HCT116 (cell line): ENCODE results near the gene RYR2. TPM values are rescaled to one million over a fixed set of nuclear protein-coding genes. Genes with fewer than 3 reads are reported as not detected.

Experiments used
- ATAC-seq: fragments of 200-7000 bp; cut with Tn5 transposase; 2 replicates; pipeline ENCODE4 v1.9.1; 2020; ENCODE audit warnings: mild to moderate bottlenecking, moderate library complexity
- BruUV-seq: library from RNA; stranded (reverse); fragments of 400-500 nt; replicated peaks from 2 replicates; lab custom pipeline; 2021; lab: Mats Ljungman, UMichigan
- CTCF ChIA-PET: fragments of 300-600 bp; sonication (Branson Sonifier 250); formaldehyde crosslinking; loops from one replicate; lab custom pipeline; 2021; ENCODE audit warnings: antibody characterized with exemption; lab: Charles Lee
- POLR2A ChIA-PET: fragments of 300-600, 350-600 bp; sonication (Branson Sonifier 250); formaldehyde crosslinking; loops from one replicate; lab custom pipeline; 2021; ENCODE audit warnings: antibody characterized with exemption; lab: Charles Lee
- RAD21 ChIA-PET, 2 experiments: fragments of 300-600 bp; sonication (Branson Sonifier 250); formaldehyde crosslinking; loops; one replicate each; lab custom pipeline; 2023; ENCODE audit warnings: low total read pairs in 2 of 2; ENCODE audit not compliant: uncharacterized antibody in 2 of 2, unreplicated experiment in 2 of 2, low non-redundant PET in 1 of 2; lab: Charles Lee
- DNase-seq: peaks from one replicate; pipeline ENCODE4 v3.0.0-alpha.2; 2010; ENCODE audit warnings: low read depth, low spot score
- H2AFZ ChIP-seq: fragments of 200-600 bp; shearing (Covaris generic), sonication (generic); 2 replicates; pipeline ENCODE4 v1.6.1; 2017; ENCODE audit warnings: low read depth, mixed run types, mixed read lengths, antibody characterized with exemption, low read length; ENCODE audit not compliant: poor library complexity, severe bottlenecking
- H3K27ac ChIP-seq: 2 replicates; pipeline ENCODE4 v1.5.1; 2012; ENCODE audit warnings: low read depth, low read length
- H3K27me3 ChIP-seq: fragments of 200-600 bp; sonication (generic); 2 replicates; pipeline ENCODE4 v1.6.1; 2016; ENCODE audit warnings: mixed run types, low read length, mixed read lengths; ENCODE audit not compliant: insufficient read depth
- H3K36me3 ChIP-seq, 2 experiments: fragments of 200-500 bp in 1 of 2; fragments of 200-600 bp in 1 of 2; sonication (Bioruptor generic) in 1 of 2; sonication (generic) in 1 of 2; 2 replicates each; pipeline versions ENCODE4 v1.5.1 to v1.6.1; 2014 to 2016; ENCODE audit warnings: low read length in 2 of 2, inconsistent platforms in 1 of 2, mixed read lengths in 1 of 2, mixed run types in 1 of 2; ENCODE audit not compliant: insufficient read depth in 2 of 2, control insufficient read depth in 1 of 2
- H3K4me1 ChIP-seq, 2 experiments: fragments of 200-600 bp in 1 of 2; sonication (generic) in 1 of 2; 2 replicates each; pipeline versions ENCODE4 v1.5.1 to v1.6.1; 2012 to 2017; ENCODE audit warnings: low read length in 2 of 2, inconsistent platforms in 1 of 2, mild to moderate bottlenecking in 1 of 2, mixed read lengths in 1 of 2, mixed run types in 1 of 2, moderate library complexity in 1 of 2; ENCODE audit not compliant: insufficient read depth in 2 of 2, control insufficient read depth in 1 of 2
- H3K4me2 ChIP-seq: fragments of 200-600 bp; sonication (generic); 2 replicates; pipeline ENCODE4 v1.6.1; 2017; ENCODE audit warnings: mixed run types, low read length, mixed read lengths
- H3K4me3 ChIP-seq, 2 experiments: fragments of 200-600 bp in 1 of 2; sonication (generic) in 1 of 2; replicated peaks in 1 of 2; 2 replicates each; pipeline ENCODE4 v1.5.1; 2011 to 2016; ENCODE audit warnings: low read length in 2 of 2, control low read depth in 1 of 2, low read depth in 1 of 2, mild to moderate bottlenecking in 1 of 2, mixed read lengths in 1 of 2, mixed run types in 1 of 2
- H3K79me2 ChIP-seq: fragments of 200-600 bp; sonication (generic); 2 replicates; pipeline ENCODE4 v1.6.1; 2017; ENCODE audit warnings: mild to moderate bottlenecking, mixed run types, low read length, moderate library complexity, mixed read lengths; ENCODE audit not compliant: insufficient read depth
- H3K9ac ChIP-seq: fragments of 200-600 bp; sonication (generic); 2 replicates; pipeline ENCODE4 v1.6.1; 2016; ENCODE audit warnings: low read length, mixed read lengths
- H3K9me2 ChIP-seq: fragments of 200-600 bp; sonication (generic), shearing (Covaris generic); 2 replicates; pipeline ENCODE4 v1.6.1; 2017; ENCODE audit warnings: mixed run types, mild to moderate bottlenecking, moderate library complexity; ENCODE audit not compliant: insufficient read depth
- H3K9me3 ChIP-seq, 2 experiments: fragments of 200-500 bp in 1 of 2; fragments of 200-600 bp in 1 of 2; sonication (Bioruptor generic) in 1 of 2; sonication (generic) in 1 of 2; 2 replicates each; pipeline ENCODE4 v1.6.1; 2014 to 2017; ENCODE audit warnings: low read length in 2 of 2, mixed read lengths in 2 of 2, inconsistent platforms in 1 of 2, low read depth in 1 of 2, mild to moderate bottlenecking in 1 of 2, mixed run types in 1 of 2, moderate library complexity in 1 of 2; ENCODE audit not compliant: control insufficient read depth in 1 of 2, insufficient read depth in 1 of 2
- H4K20me1 ChIP-seq: fragments of 200-600 bp; sonication (generic), shearing (Covaris generic); 2 replicates; pipeline ENCODE4 v1.6.1; 2017; ENCODE audit warnings: mixed run types, mild to moderate bottlenecking, moderate library complexity; ENCODE audit not compliant: insufficient read depth
- ATF3 ChIP-seq: IDR thresholded peaks from 2 replicates; pipeline ENCODE4 v1.6.1; 2012
- CBX3 ChIP-seq: IDR thresholded peaks from 2 replicates; pipeline ENCODE4 v1.6.1; 2012; ENCODE audit warnings: low read depth
- CEBPB ChIP-seq: IDR thresholded peaks from 2 replicates; pipeline ENCODE4 v1.6.1; 2012; ENCODE audit warnings: low read depth
- CTCF ChIP-seq, 3 experiments: fragments of 200-600 bp in 1 of 3; sonication (generic) in 1 of 3; IDR thresholded peaks in 2 of 3; conservative IDR thresholded peaks in 1 of 3; 2 replicates each; pipeline ENCODE4 v1.5.1; 2012 to 2017; ENCODE audit warnings: low read depth in 2 of 3, low read length in 2 of 3, antibody characterized with exemption in 1 of 3, borderline replicate concordance in 1 of 3, control low read depth in 1 of 3, mild to moderate bottlenecking in 1 of 3, mixed read lengths in 1 of 3, mixed run types in 1 of 3, moderate library complexity in 1 of 3; ENCODE audit not compliant: insufficient read depth in 1 of 3
- EGR1 ChIP-seq: IDR thresholded peaks from 2 replicates; pipeline ENCODE4 v1.6.1; 2012; ENCODE audit warnings: low read depth
- ELF1 ChIP-seq: IDR thresholded peaks from 2 replicates; pipeline ENCODE4 v1.6.1; 2012; ENCODE audit warnings: low read depth, borderline replicate concordance
- EZH2 ChIP-seq: fragments of 200-600 bp; sonication (generic); IDR thresholded peaks from 2 replicates; pipeline ENCODE4 v1.6.1; 2017; ENCODE audit warnings: antibody characterized with exemption, mixed run types
- EZH2phosphoT487 ChIP-seq: fragments of 200-600 bp; IDR thresholded peaks from 2 replicates; pipeline ENCODE4 v1.6.1; 2018; ENCODE audit warnings: antibody characterized with exemption, borderline replicate concordance
- FOSL1 ChIP-seq: IDR thresholded peaks from 2 replicates; pipeline ENCODE4 v1.6.1; 2012; ENCODE audit warnings: low read depth
- JUND ChIP-seq: IDR thresholded peaks from 2 replicates; pipeline ENCODE4 v1.6.1; 2012
- MAX ChIP-seq: IDR thresholded peaks from 2 replicates; pipeline ENCODE4 v1.6.1; 2012
- POLR2A ChIP-seq: IDR thresholded peaks from 2 replicates; pipeline ENCODE4 v1.7.0; 2011; ENCODE audit warnings: borderline replicate concordance; ENCODE audit not compliant: insufficient read depth, insufficient read length; ENCODE audit errors: extremely low read depth
- POLR2AphosphoS5 ChIP-seq: IDR thresholded peaks from 2 replicates; pipeline ENCODE4 v1.6.1; 2011; ENCODE audit warnings: mild to moderate bottlenecking, low read depth, low read length, moderate library complexity
- RAD21 ChIP-seq: IDR thresholded peaks from 2 replicates; pipeline ENCODE4 v1.6.1; 2012; ENCODE audit warnings: low read depth, mild to moderate bottlenecking
- SIN3A ChIP-seq: IDR thresholded peaks from 2 replicates; pipeline ENCODE4 v1.6.1; 2012; ENCODE audit warnings: low read depth
- SP1 ChIP-seq: IDR thresholded peaks from 2 replicates; pipeline ENCODE4 v1.6.1; 2012; ENCODE audit warnings: low read depth
- SRF ChIP-seq: IDR thresholded peaks from 2 replicates; pipeline ENCODE4 v1.6.1; 2012; ENCODE audit warnings: low read depth
- TCF7L2 ChIP-seq: IDR thresholded peaks from 2 replicates; pipeline ENCODE4 v1.7.0; 2011; ENCODE audit warnings: borderline replicate concordance, inconsistent platforms; ENCODE audit not compliant: insufficient read depth, insufficient read length; ENCODE audit errors: extremely low read depth
- YY1 ChIP-seq: IDR thresholded peaks from 2 replicates; pipeline ENCODE4 v1.6.1; 2011; ENCODE audit warnings: low read length, low read depth, moderate library complexity, mild to moderate bottlenecking; ENCODE audit not compliant: insufficient replicate concordance; ENCODE audit errors: extremely low read depth
- ZBTB33 ChIP-seq: IDR thresholded peaks from 2 replicates; pipeline ENCODE4 v1.6.1; 2011; ENCODE audit warnings: mild to moderate bottlenecking, low read length, moderate library complexity; ENCODE audit not compliant: insufficient replicate concordance; ENCODE audit errors: extremely low read depth
- intact Hi-C: fragments of 100-400 bp; cut with micrococcal nuclease; formaldehyde crosslinking; loops from 2 replicates; pipeline ENCODE4 v1.10.0; 2022
- total RNA-seq: library from RNA; stranded (reverse); gene quantifications from one replicate; pipeline ENCODE4 v1.2.1, GENCODE V29; 2021; ENCODE audit not compliant: unreplicated experiment

RYR2 gene
- total RNA-seq, 1 experiment from 2014 or later, result 0.02 TPM

GRCh38 chr1:237172118-237172485 lies 130.1 kb downstream of the RYR2 start:
- Histone ChIP-seq H3K9ac (no peak overlapping the region), H4K20me1 (no peaks in the 10 kb centered on the region), H3K4me3 (no peak overlapping the region), H3K4me2 (no peak overlapping the region), H3K4me1 (no peaks in the 10 kb centered on the region), H3K36me3 (no peaks in the 10 kb centered on the region), H2AFZ (no peak overlapping the region), H3K9me2 (no peaks in the 10 kb centered on the region), H3K27me3 (0 out of 2 replicates have a peak, but pooled peaks cover 5% of the 10 kb centered on the region), H3K79me2 (no peaks in the 10 kb centered on the region), H3K9me3 (no peaks in the 10 kb centered on the region), H3K27ac (no peak overlapping the region)
- ChIA-PET POLR2A (no interaction called here), RAD21 (no interaction called here), CTCF (no interaction called here)
- DNase-seq, result no peak
- no TSS peak for BruUV-seq
- intact Hi-C loops, result no loop called here
- no peak for TF ChIP-seq RAD21
- no peak for TF ChIP-seq FOSL1
- no peak for TF ChIP-seq SIN3A
- no peak for TF ChIP-seq ELF1
- TF ChIP-seq TCF7L2, result no peak
- no peak for TF ChIP-seq YY1
- TF ChIP-seq POLR2A, result no peak
- TF ChIP-seq MAX, result no peak
- TF ChIP-seq POLR2AphosphoS5, result no peak
- TF ChIP-seq CTCF (IDR thresholded peaks at IDR 0.05 in 2 of 3, conservative IDR thresholded peaks at IDR 0.05 in 1 of 3; ENCODE audit: borderline replicate concordance in 1 of 3, insufficient read depth in 1 of 3, low read depth in 2 of 3, low read length in 2 of 3), result no peak
- TF ChIP-seq CBX3, result no peak
- TF ChIP-seq SRF, result no peak
- no peak for TF ChIP-seq ZBTB33
- TF ChIP-seq JUND, result no peak
- no peak for TF ChIP-seq ATF3
- no peak for TF ChIP-seq SP1
- TF ChIP-seq EZH2, result no peak
- TF ChIP-seq CEBPB, result no peak
- no peak for TF ChIP-seq EZH2phosphoT487
- no peak for TF ChIP-seq EGR1
- ATAC-seq, result no peak
